Right ventricle myocardium inferior (tissue), 1 donor: ENCODE measurements around the gene PPP2R5C. TPM values are rescaled to one million over a fixed set of nuclear protein-coding genes. Genes with fewer than 3 reads are reported as not detected.
A peak's percentile ranks its signal among the peaks of the same experiment; 100 is the strongest.

ENCODE experiments used
- ATAC-seq: fragments of 200-7000 bp; cut with Tn5 transposase; one replicate; pipeline ENCODE4 v1.9.1; 2020; ENCODE audit warnings: mild to moderate bottlenecking, moderate library complexity
- DNase-seq: peaks from one replicate; pipeline ENCODE4 v3.0.0; 2021; ENCODE audit errors: missing footprints
- intact Hi-C: fragments of 100-400 bp; cut with DNase I; formaldehyde crosslinking; loops from one replicate; pipeline ENCODE4 v1.11.0; 2022
- total RNA-seq: library from RNA; stranded (reverse); fragmentation: NEBNext Ultra II Directional; extraction: Animal tissue kit (Norgen Biotek cat#: 25700); gene quantifications from one replicate; pipeline ENCODE4 v1.2.1, GENCODE V29; 2021
- donor health status: DM: no; HTN: yes; CAD: no; lungs with severe emphysema.

The PPP2R5C gene
- total RNA-seq, 1 donor from 2014 or later = 199 TPM

- intact Hi-C loops = loop anchor here (5.0 kb wide), 1 partner anchor 70 kb away; no protein-coding TSS in a partner anchor
- no peak for ATAC-seq
- no peak for DNase-seq
Measured at GRCh38 chr14:101772770-101773169, 11.3 kb downstream of the PPP2R5C start.

GRCh38 chr14:101773378-101773777, 11.9 kb downstream of the PPP2R5C start:
- DNase-seq (no peak), ATAC-seq (no peak)
- intact Hi-C loops = loop anchor here (5.0 kb wide), 1 partner anchor 69 kb away; no protein-coding TSS in a partner anchor

- intact Hi-C loops = loop anchor here (5.0 kb wide), 1 partner anchor 68 kb away; no protein-coding TSS in a partner anchor
- no peak for ATAC-seq
Measured at GRCh38 chr14:101774006-101774795, 12.7 kb downstream of the PPP2R5C start.

GRCh38 chr14:101774814-101775213, 13.3 kb downstream of the PPP2R5C start:
- DNase-seq (no peak), ATAC-seq (no peak)
- intact Hi-C loops = loop anchor here (5.0 kb wide), 1 partner anchor 67 kb away; no protein-coding TSS in a partner anchor

More at GRCh38 chr14:101774006-101774795, 12.7 kb downstream of the PPP2R5C start:
- DNase-seq = no peak

GRCh38 chr14:101775826-101776225, 14.3 kb downstream of the PPP2R5C start:
- ATAC-seq (no peak), DNase-seq (no peak)
- intact Hi-C loops = no loop called here

GRCh38 chr14:101776344-101776743, 14.8 kb downstream of the PPP2R5C start:
- intact Hi-C loops = no loop called here
- no peak for ATAC-seq

GRCh38 chr14:101780390-101780789, 18.9 kb downstream of the PPP2R5C start:
- ATAC-seq = no peak
- intact Hi-C loops = loop anchor here (5.0 kb wide), 1 partner anchor 97 kb away; no protein-coding TSS in a partner anchor
- no peak for DNase-seq

More at GRCh38 chr14:101776344-101776743, 14.8 kb downstream of the PPP2R5C start:
- DNase-seq = no peak

GRCh38 chr14:101780887-101781239, 19.4 kb downstream of the PPP2R5C start:
- intact Hi-C loops = loop anchor here (5.0 kb wide), 1 partner anchor 96 kb away; no protein-coding TSS in a partner anchor
- no peak for DNase-seq
- no peak for ATAC-seq

- ATAC-seq (peak; percentile 61), DNase-seq (peak; percentile 70)
- intact Hi-C loops = loop anchor here (5.0 kb wide), 1 partner anchor 96 kb away; no protein-coding TSS in a partner anchor
Measured at GRCh38 chr14:101781240-101782061, 19.9 kb downstream of the PPP2R5C start.

GRCh38 chr14:101783260-101784016, 21.9 kb downstream of the PPP2R5C start:
- DNase-seq = no peak
- intact Hi-C loops = loop anchor here (5.0 kb wide), 1 partner anchor 94 kb away; no protein-coding TSS in a partner anchor
- peak; percentile 41 for ATAC-seq

GRCh38 chr14:101784631-101785030, 23.1 kb downstream of the PPP2R5C start:
- intact Hi-C loops = loop anchor here (5.0 kb wide), 1 partner anchor 93 kb away; no protein-coding TSS in a partner anchor
- ATAC-seq (no peak), DNase-seq (no peak)

- intact Hi-C loops = no loop called here
- no peak for ATAC-seq
- DNase-seq = no peak
Measured at GRCh38 chr14:101788016-101788635, 26.6 kb downstream of the PPP2R5C start.

- intact Hi-C loops = no loop called here
- ATAC-seq (no peak), DNase-seq (no peak)
Measured at GRCh38 chr14:101789222-101789621, 27.7 kb downstream of the PPP2R5C start.

GRCh38 chr14:101790232-101790631, 28.7 kb downstream of the PPP2R5C start:
- DNase-seq (no peak), ATAC-seq (no peak)
- intact Hi-C loops = no loop called here

GRCh38 chr14:101791919-101792572, 30.5 kb downstream of the PPP2R5C start:
- ATAC-seq (no peak), DNase-seq (no peak)
- intact Hi-C loops = no loop called here

- ATAC-seq = no peak
- no peak for DNase-seq
- intact Hi-C loops = no loop called here
Measured at GRCh38 chr14:101796016-101796415, 34.5 kb downstream of the PPP2R5C start.

GRCh38 chr14:101796479-101796878, 35.0 kb downstream of the PPP2R5C start:
- peak; percentile 21 for ATAC-seq
- intact Hi-C loops = no loop called here
- DNase-seq = no peak

GRCh38 chr14:101797856-101798255, 36.3 kb downstream of the PPP2R5C start:
- DNase-seq = no peak
- peak; percentile 88 for ATAC-seq
- intact Hi-C loops = no loop called here
